K562 (cell line): Measurements from ENCODE around the gene PPP4R3A. TPM values are rescaled to one million over a fixed set of nuclear protein-coding genes. Genes with fewer than 3 reads are reported as not detected.
"Not testable (repeated sequence)": the region's sequence is repeated elsewhere in the genome, so short reads cannot be mapped to it uniquely, and the experiment has no call there.

Source experiments
- ATAC-seq: fragments of 200-7000 bp; cut with Tn5 transposase; 3 replicates; pipeline ENCODE4 v1.9.1; 2020; ENCODE audit warnings: moderate library complexity
- BruUV-seq: library from RNA; stranded (reverse); fragments of 400-500 nt; replicated peaks from 2 replicates; lab custom pipeline; 2021; lab: Mats Ljungman, UMichigan
- CTCF ChIA-PET: fragments of 300-600 bp; formaldehyde crosslinking; extraction: SDS; loops from one replicate; lab custom pipeline; 2021; ENCODE audit warnings: low intra/inter-chr PET ratio; lab: Yijun Ruan, JAX
- POLR2A ChIA-PET: fragments of 300-600, 350-650 bp; sonication (Branson Sonifier 250); formaldehyde crosslinking; extraction: SDS; loops from one replicate; lab custom pipeline; 2021; ENCODE audit warnings: antibody characterized with exemption, inconsistent platforms; lab: Yijun Ruan, JAX
- DNase-seq, 4 experiments: peaks; one replicate each; pipeline versions ENCODE4 v3.0.0 to v3.0.0-alpha.2; 2011 to 2018; ENCODE audit warnings: low spot score in 3 of 4, mixed read lengths in 3 of 4; ENCODE audit errors: extremely low read depth in 1 of 4
- FAIRE-seq: peaks from 2 replicates; lab custom pipeline; 2011; peaks lifted over from hg19 to GRCh38; lab: Jason Lieb, UNC
- H2AFZ ChIP-seq: 2 replicates; pipeline ENCODE4 v1.6.0; 2011; ENCODE audit warnings: low read depth, low read length, control low read depth, inconsistent platforms
- H3K27ac ChIP-seq: fragments of 200-600 bp; 3 replicates; pipeline ENCODE4 v1.8.0; 2011; ENCODE audit warnings: low read depth, mild to moderate bottlenecking, control low read depth, inconsistent platforms, low read length, moderate library complexity, mixed read lengths; ENCODE audit errors: extremely low read depth
- H3K27me3 ChIP-seq, 2 experiments: fragments of 300-600 bp in 1 of 2; 2 replicates in 1 of 2; 3 replicates in 1 of 2; pipeline versions ENCODE4 v1.6.0 to v1.8.0; 2011; ENCODE audit warnings: inconsistent platforms in 2 of 2, low read length in 2 of 2, mild to moderate bottlenecking in 1 of 2, mixed read lengths in 1 of 2, moderate library complexity in 1 of 2; ENCODE audit not compliant: control insufficient read depth in 2 of 2, insufficient read depth in 2 of 2
- H3K36me3 ChIP-seq: fragments of 300-600 bp; 3 replicates; pipeline ENCODE4 v1.8.0; 2011; ENCODE audit warnings: mild to moderate bottlenecking, low read length, inconsistent platforms; ENCODE audit not compliant: control insufficient read depth, insufficient read depth
- H3K4me1 ChIP-seq, 2 experiments: fragments of 200-600 bp in 1 of 2; replicated peaks in 1 of 2; 2 replicates in 1 of 2; 3 replicates in 1 of 2; pipeline versions ENCODE4 v1.5.1 to v1.8.0; 2011; ENCODE audit warnings: inconsistent platforms in 2 of 2, low read length in 2 of 2, mild to moderate bottlenecking in 1 of 2, mixed read lengths in 1 of 2, moderate library complexity in 1 of 2; ENCODE audit not compliant: control insufficient read depth in 2 of 2, insufficient read depth in 2 of 2
- H3K4me2 ChIP-seq: 2 replicates; pipeline ENCODE4 v1.6.1; 2011; ENCODE audit warnings: low read length, control low read depth, inconsistent platforms, mixed read lengths; ENCODE audit not compliant: insufficient read depth
- H3K4me3 ChIP-seq: fragments of 200-600 bp; sonication (generic), shearing (Covaris generic); 2 replicates; pipeline ENCODE4 v1.5.1; 2016; ENCODE audit warnings: control low read depth, inconsistent platforms
- H3K79me2 ChIP-seq: fragments of 200-600 bp; 3 replicates; pipeline ENCODE4 v1.8.0; 2011; ENCODE audit warnings: low read length, inconsistent platforms; ENCODE audit not compliant: control insufficient read depth, insufficient read depth
- H3K9ac ChIP-seq, 2 experiments: 2 replicates each; pipeline versions ENCODE4 v1.6.0 to v1.6.1; 2011; ENCODE audit warnings: low read depth in 2 of 2, low read length in 2 of 2, control low read depth in 1 of 2, inconsistent platforms in 1 of 2, mild to moderate bottlenecking in 1 of 2, mixed read lengths in 1 of 2; ENCODE audit not compliant: insufficient read depth in 1 of 2
- H3K9me1 ChIP-seq: one replicate; pipeline ENCODE4 v1.6.0; 2011; ENCODE audit warnings: inconsistent platforms, mild to moderate bottlenecking, low read length, moderate library complexity; ENCODE audit not compliant: control insufficient read depth, insufficient read depth
- H3K9me3 ChIP-seq: replicated peaks from 2 replicates; pipeline ENCODE4 v1.5.1; 2011; ENCODE audit warnings: low read depth, low read length, inconsistent platforms; ENCODE audit not compliant: control insufficient read depth, insufficient read depth
- H4K20me1 ChIP-seq: replicated peaks from 2 replicates; pipeline ENCODE4 v1.6.1; 2011; ENCODE audit warnings: low read length, inconsistent platforms, mixed read lengths; ENCODE audit not compliant: control insufficient read depth, insufficient read depth
- BCLAF1 ChIP-seq, 2 experiments: fragments of 450-650 bp in 1 of 2; IDR thresholded peaks; 2 replicates each; pipeline ENCODE4 v1.6.1; 2011 to 2017; ENCODE audit warnings: low read depth in 2 of 2, antibody characterized with exemption in 1 of 2, borderline replicate concordance in 1 of 2, low read length in 1 of 2, mild to moderate bottlenecking in 1 of 2, mixed read lengths in 1 of 2; ENCODE audit not compliant: control insufficient read depth in 1 of 2
- MGA ChIP-seq: fragments of 450-650 bp; IDR thresholded peaks from 2 replicates; pipeline ENCODE4 v1.6.1; 2016; ENCODE audit warnings: mild to moderate bottlenecking, moderate library complexity
- WGBS: fragments of 100-300 bp; shearing (Covaris generic); methylation state at CpG from one replicate; pipeline ENCODE4 v1.1.6; 2016; ENCODE audit warnings: low coverage, mixed read lengths; ENCODE audit not compliant: insufficient coverage; ENCODE audit errors: missing lambda C conversion rate; 5-methylcytosine and 5-hydroxymethylcytosine counted together
- in situ Hi-C: fragments of 300-500 bp; cut with MboI; formaldehyde crosslinking; loops from 4 replicates; pipeline ENCODE4 v1.15.0; 2018; ENCODE audit warnings: inconsistent platforms, mixed read lengths
- intact Hi-C: fragments of 100-400 bp; cut with micrococcal nuclease; formaldehyde crosslinking; loops from 2 replicates; pipeline ENCODE4 v1.14.2; 2022
- polyA plus RNA-seq, 8 experiments: library from polyadenylated mRNA; depleted of rRNA in 4 of 8; stranded (reverse) in 5 of 8; unstranded in 3 of 8; fragments of >200 nt; fragmentation: Nextera tagmentation in 2 of 8; fragmentation: Illumina TruSeq in 1 of 8; extraction: Ambion mirVana in 2 of 8; extraction: Trizol in 1 of 8; gene quantifications; 2 replicates each; pipeline versions ENCODE4 v1.2.1 to v1.2.3, GENCODE V29; 2011 to 2014; ENCODE audit warnings: inconsistent platforms in 1 of 8, missing spikeins in 1 of 8
- total RNA-seq, 7 experiments: library from RNA; depleted of rRNA in 6 of 7; stranded (reverse); fragments of >200 nt in 6 of 7; fragmentation: Illumina TruSeq in 2 of 7; extraction: Trizol in 2 of 7; gene quantifications; 2 replicates each; pipeline versions ENCODE4 v1.2.1 to v1.2.3, GENCODE V29; 2011 to 2021; ENCODE audit warnings: low replicate concordance in 1 of 7

The PPP4R3A gene
- total and polyA plus RNA-seq, 9 of the 15 experiments (the other 6 are each of a cell fraction or from before 2014, with no cell fraction given): 9.5 to 54.9 (median 44.9) TPM

GRCh38 chr14:91429385-91429784, 80.7 kb downstream of the PPP4R3A start (continued):
- TF ChIP-seq BCLAF1 (IDR thresholded peaks at IDR 0.05; ENCODE audit: borderline replicate concordance in 1 of 2, control insufficient read depth in 1 of 2, low read depth in 2 of 2, low read length in 1 of 2): no peak
- no peak for TF ChIP-seq MGA

- intact Hi-C loops, H3K27me3 ChIP-seq, BruUV-seq, H3K9me3 ChIP-seq, H2AFZ ChIP-seq, CTCF ChIA-PET, H3K4me1 ChIP-seq, H3K9me1 ChIP-seq, POLR2A ChIA-PET, ATAC-seq, H3K4me3 ChIP-seq, H3K36me3 ChIP-seq, H3K4me2 ChIP-seq, DNase-seq, H3K9ac ChIP-seq, FAIRE-seq, H4K20me1 ChIP-seq, H3K27ac ChIP-seq: not testable (repeated sequence)
- peaks cover 51% of the 10 kb centered on the region for H3K79me2 ChIP-seq
- in situ Hi-C loops: loop anchor here (5.0 to 10.0 kb wide), 2 partner anchors 87 to 104 kb away; no protein-coding TSS in a partner anchor
- WGBS: 75% methylated on average over 1 of the region's 1 CpG
Measured at GRCh38 chr14:91428931-91429330, 81.2 kb downstream of the PPP4R3A start.
